Measurements from ENCODE around the gene CRYBB1.

CRYBB1 gene

GRCh38 chr22:26623984-26624383 lies 6.2 kb upstream of the CRYBB1 start:
- TF ChIP-seq CTCF (conservative IDR thresholded peaks at IDR 0.05; ENCODE audit: control insufficient read depth, insufficient read depth, low read depth, low read length), result no peak

GRCh38 chr22:26621663-26622062 lies 3.8 kb upstream of the CRYBB1 start, which contains the start of gene CRYBA4:
TSS of gene CRYBA4 (plus strand) at chr22:26621963. CDS start at chr22:26622597, 634 bp downstream.
- H3K4me3 ChIP-seq (ENCODE audit: control insufficient read depth, low read depth, low read length), result no peak within 1 kb of the TSS
- TF ChIP-seq CTCF (conservative IDR thresholded peaks at IDR 0.05; ENCODE audit: control insufficient read depth, insufficient read depth, low read depth, low read length), result no peak
- no peak for DNase-seq (ENCODE audit: low read depth)

More at GRCh38 chr22:26623984-26624383, 6.2 kb upstream of the CRYBB1 start:
- H3K4me3 ChIP-seq (ENCODE audit: control insufficient read depth, low read depth, low read length), result no peak overlapping the region
- DNase-seq (ENCODE audit: low read depth), result no peak

- DNase-seq (ENCODE audit: low read depth), result no peak
- TF ChIP-seq CTCF (conservative IDR thresholded peaks at IDR 0.05; ENCODE audit: control insufficient read depth, insufficient read depth, low read depth, low read length), result no peak
Observed at GRCh38 chr22:26620197-26620596, 2.4 kb upstream of the CRYBB1 start.

GRCh38 chr22:26619510-26619909 lies 1.7 kb upstream of the CRYBB1 start:
- DNase-seq (ENCODE audit: low read depth), result no peak
- TF ChIP-seq CTCF (conservative IDR thresholded peaks at IDR 0.05; ENCODE audit: control insufficient read depth, insufficient read depth, low read depth, low read length), result no peak
- no peak overlapping the region for H3K4me3 ChIP-seq (ENCODE audit: control insufficient read depth, low read depth, low read length)

More at GRCh38 chr22:26620197-26620596, 2.4 kb upstream of the CRYBB1 start:
- H3K4me3 ChIP-seq (ENCODE audit: control insufficient read depth, low read depth, low read length), result no peak overlapping the region

GRCh38 chr22:26618455-26618854 lies 628 bp upstream of the CRYBB1 start:
- no peak for DNase-seq (ENCODE audit: low read depth)
- no peak for TF ChIP-seq CTCF (conservative IDR thresholded peaks at IDR 0.05; ENCODE audit: control insufficient read depth, insufficient read depth, low read depth, low read length)
- no peak overlapping the region for H3K4me3 ChIP-seq (ENCODE audit: control insufficient read depth, low read depth, low read length)

- DNase-seq (ENCODE audit: low read depth), result no peak
- no peak for TF ChIP-seq CTCF (conservative IDR thresholded peaks at IDR 0.05; ENCODE audit: control insufficient read depth, insufficient read depth, low read depth, low read length)
- H3K4me3 ChIP-seq (ENCODE audit: control insufficient read depth, low read depth, low read length), result no peak overlapping the region
Observed at GRCh38 chr22:26616650-26617049, 1.2 kb downstream of the CRYBB1 start.
